DND-41 (cell line): ENCODE measurements around the gene DNM2.

Experiments
- CTCF ChIP-seq: IDR thresholded peaks from 2 replicates; pipeline ENCODE4 v1.5.1; 2012; ENCODE audit warnings: borderline replicate concordance, low read length, moderate library complexity, mild to moderate bottlenecking; ENCODE audit not compliant: poor library complexity, severe bottlenecking; ENCODE audit errors: extremely low read depth
- EZH2 ChIP-seq: IDR thresholded peaks from 3 replicates; pipeline ENCODE4 v1.6.1; 2012; ENCODE audit warnings: borderline replicate concordance, low read depth, mild to moderate bottlenecking, moderate library complexity, low read length, inconsistent platforms; ENCODE audit not compliant: severe bottlenecking

DNA sequence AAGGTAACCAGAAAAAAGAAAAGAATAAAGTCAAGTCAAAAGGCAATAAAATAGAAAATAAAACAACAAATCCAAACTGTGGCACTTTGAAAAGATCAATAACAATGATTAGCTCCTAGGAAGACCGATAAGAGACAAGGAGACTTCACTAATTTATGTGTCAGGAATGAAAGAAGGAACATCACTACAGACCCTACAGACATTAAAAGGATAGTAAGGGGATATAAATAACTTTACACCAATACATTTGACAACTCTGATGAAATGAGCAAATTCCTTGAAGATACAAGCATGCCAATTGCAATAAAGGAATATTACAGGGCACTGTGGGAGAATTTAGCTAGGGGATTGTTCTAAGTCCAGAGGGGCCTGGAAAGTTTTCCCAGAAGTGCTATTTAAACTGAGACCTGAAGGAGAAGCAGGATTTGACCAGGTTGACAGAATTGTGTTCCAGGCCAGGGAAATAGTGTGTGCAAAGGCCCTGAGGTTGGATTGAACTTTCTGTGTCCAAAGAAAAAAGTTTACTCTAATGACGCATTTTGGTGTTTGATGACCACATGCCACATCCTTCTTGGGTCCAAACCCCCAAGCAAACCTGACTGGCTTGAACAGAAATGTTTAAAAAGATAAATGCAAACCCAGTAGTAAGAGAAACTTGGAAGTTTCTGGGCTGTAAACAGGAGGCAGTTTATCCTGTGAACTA lies 128.8 kb downstream of the DNM2 start:
- no peak for TF ChIP-seq CTCF
- no peak for TF ChIP-seq EZH2
